ENCODE results near the gene NAT10. TPM values are rescaled to one million over a fixed set of nuclear protein-coding genes. Genes with fewer than 3 reads are reported as not detected.
A peak's percentile ranks its signal among the peaks of the same experiment; 100 is the strongest.

NAT10 gene
- total RNA-seq, 1 experiment from 2014 or later: 75.5 TPM

DNA sequence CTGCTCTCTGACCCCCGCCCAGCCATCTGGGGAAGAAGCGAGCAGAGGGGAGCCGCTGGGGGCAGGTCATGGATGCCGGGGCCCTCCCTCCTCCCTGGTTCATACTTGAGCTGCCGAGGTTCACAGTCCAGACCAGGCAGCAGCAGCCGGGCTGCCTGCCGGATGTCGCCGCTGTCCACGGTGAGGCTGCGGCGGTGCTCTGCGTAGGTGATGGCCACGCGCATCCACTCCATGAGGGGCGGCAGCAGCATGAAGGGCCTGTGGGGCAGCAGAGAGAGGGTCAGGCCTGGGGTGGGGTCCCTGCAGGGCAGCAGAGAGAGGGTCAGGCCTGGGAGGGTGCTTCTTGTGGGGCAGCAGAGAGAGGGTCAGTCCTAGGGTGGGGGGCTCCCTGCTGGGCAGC lies 67.6 kb downstream of the NAT10 start (continued):
- TF ChIP-seq, protein P1, sequence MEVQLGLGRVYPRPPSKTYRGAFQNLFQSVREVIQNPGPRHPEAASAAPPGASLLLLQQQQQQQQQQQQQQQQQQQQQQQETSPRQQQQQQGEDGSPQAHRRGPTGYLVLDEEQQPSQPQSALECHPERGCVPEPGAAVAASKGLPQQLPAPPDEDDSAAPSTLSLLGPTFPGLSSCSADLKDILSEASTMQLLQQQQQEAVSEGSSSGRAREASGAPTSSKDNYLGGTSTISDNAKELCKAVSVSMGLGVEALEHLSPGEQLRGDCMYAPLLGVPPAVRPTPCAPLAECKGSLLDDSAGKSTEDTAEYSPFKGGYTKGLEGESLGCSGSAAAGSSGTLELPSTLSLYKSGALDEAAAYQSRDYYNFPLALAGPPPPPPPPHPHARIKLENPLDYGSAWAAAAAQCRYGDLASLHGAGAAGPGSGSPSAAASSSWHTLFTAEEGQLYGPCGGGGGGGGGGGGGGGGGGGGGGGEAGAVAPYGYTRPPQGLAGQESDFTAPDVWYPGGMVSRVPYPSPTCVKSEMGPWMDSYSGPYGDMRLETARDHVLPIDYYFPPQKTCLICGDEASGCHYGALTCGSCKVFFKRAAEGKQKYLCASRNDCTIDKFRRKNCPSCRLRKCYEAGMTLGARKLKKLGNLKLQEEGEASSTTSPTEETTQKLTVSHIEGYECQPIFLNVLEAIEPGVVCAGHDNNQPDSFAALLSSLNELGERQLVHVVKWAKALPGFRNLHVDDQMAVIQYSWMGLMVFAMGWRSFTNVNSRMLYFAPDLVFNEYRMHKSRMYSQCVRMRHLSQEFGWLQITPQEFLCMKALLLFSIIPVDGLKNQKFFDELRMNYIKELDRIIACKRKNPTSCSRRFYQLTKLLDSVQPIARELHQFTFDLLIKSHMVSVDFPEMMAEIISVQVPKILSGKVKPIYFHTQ (CRISPR knock-in tag; IDR thresholded peaks at IDR 0.05): no peak
- TF ChIP-seq, protein P2, sequence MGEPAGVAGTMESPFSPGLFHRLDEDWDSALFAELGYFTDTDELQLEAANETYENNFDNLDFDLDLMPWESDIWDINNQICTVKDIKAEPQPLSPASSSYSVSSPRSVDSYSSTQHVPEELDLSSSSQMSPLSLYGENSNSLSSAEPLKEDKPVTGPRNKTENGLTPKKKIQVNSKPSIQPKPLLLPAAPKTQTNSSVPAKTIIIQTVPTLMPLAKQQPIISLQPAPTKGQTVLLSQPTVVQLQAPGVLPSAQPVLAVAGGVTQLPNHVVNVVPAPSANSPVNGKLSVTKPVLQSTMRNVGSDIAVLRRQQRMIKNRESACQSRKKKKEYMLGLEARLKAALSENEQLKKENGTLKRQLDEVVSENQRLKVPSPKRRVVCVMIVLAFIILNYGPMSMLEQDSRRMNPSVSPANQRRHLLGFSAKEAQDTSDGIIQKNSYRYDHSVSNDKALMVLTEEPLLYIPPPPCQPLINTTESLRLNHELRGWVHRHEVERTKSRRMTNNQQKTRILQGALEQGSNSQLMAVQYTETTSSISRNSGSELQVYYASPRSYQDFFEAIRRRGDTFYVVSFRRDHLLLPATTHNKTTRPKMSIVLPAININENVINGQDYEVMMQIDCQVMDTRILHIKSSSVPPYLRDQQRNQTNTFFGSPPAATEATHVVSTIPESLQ (CRISPR knock-in tag; IDR thresholded peaks at IDR 0.05): no peak
- TF ChIP-seq, protein P3, sequence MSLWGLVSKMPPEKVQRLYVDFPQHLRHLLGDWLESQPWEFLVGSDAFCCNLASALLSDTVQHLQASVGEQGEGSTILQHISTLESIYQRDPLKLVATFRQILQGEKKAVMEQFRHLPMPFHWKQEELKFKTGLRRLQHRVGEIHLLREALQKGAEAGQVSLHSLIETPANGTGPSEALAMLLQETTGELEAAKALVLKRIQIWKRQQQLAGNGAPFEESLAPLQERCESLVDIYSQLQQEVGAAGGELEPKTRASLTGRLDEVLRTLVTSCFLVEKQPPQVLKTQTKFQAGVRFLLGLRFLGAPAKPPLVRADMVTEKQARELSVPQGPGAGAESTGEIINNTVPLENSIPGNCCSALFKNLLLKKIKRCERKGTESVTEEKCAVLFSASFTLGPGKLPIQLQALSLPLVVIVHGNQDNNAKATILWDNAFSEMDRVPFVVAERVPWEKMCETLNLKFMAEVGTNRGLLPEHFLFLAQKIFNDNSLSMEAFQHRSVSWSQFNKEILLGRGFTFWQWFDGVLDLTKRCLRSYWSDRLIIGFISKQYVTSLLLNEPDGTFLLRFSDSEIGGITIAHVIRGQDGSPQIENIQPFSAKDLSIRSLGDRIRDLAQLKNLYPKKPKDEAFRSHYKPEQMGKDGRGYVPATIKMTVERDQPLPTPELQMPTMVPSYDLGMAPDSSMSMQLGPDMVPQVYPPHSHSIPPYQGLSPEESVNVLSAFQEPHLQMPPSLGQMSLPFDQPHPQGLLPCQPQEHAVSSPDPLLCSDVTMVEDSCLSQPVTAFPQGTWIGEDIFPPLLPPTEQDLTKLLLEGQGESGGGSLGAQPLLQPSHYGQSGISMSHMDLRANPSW (CRISPR knock-in tag; conservative IDR thresholded peaks at IDR 0.05; ENCODE audit: low read depth): no peak
- TF ChIP-seq, protein P4, sequence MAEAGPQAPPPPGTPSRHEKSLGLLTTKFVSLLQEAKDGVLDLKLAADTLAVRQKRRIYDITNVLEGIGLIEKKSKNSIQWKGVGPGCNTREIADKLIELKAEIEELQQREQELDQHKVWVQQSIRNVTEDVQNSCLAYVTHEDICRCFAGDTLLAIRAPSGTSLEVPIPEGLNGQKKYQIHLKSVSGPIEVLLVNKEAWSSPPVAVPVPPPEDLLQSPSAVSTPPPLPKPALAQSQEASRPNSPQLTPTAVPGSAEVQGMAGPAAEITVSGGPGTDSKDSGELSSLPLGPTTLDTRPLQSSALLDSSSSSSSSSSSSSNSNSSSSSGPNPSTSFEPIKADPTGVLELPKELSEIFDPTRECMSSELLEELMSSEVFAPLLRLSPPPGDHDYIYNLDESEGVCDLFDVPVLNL (CRISPR knock-in tag; IDR thresholded peaks at IDR 0.05; ENCODE audit: borderline replicate concordance, low read depth): no peak
- TF ChIP-seq ZBTB21 (CRISPR knock-in tag; IDR thresholded peaks at IDR 0.05; ENCODE audit: borderline replicate concordance) (no peak), SOX15 (CRISPR knock-in tag; IDR thresholded peaks at IDR 0.05) (no peak)

DNA sequence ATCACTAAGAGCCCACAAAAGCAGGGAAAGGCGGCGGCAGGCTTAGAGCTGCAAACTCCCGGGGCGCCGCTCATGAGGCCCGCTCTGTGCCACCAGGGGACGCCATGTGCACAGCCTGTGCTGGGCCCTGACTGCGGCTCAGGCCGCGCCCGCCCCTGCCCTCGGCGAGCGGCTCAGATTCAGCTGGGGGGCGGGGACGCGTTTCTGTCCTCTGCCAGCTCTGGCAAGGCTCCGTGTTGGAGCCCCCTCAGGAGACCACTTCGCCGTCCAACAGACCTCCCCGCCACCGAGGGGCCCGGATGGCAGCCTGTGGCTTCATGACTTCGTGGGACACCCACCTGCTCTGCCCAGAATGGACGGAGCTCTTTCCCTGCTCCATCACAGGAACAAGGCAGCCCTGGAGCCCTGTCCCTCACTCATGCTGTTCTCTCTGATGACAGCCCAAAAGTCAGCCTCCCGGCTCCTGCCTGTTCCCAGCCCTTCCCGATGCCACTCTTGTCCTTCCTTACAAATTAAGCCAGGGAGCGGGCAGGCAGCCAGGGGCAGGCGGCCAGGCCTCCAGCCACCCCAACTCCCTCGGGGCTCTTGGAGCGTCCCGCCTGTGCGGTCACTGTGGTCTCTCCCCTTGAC lies 69.1 kb downstream of the NAT10 start:
- CTCF ChIA-PET: interaction anchor here (0.6 to 5.6 kb wide), 81 partner anchors 8 to 730 kb away, joined by 3 to 236 read pairs (median 5); partner anchors contain the start of genes ABTB2, CAT and ELF5
- POLR2A ChIA-PET: interaction anchor here (0.6 to 1.6 kb wide), 6 partner anchors 12 to 311 kb away, joined by 3 to 33 read pairs (median 4); partner anchors contain the start of gene ABTB2
- H3K4me1 Mint-ChIP-seq: peaks cover 10% of the 10 kb centered on the region; the same call in 1 of the 2 replicates
- no peaks in the 10 kb centered on the region for H3K36me3 Mint-ChIP-seq
- no peaks in the 10 kb centered on the region for H3K9me3 Mint-ChIP-seq
- H3K4me3 Mint-ChIP-seq: peak overlapping the region; percentile 67
- peak; percentile 95 for ATAC-seq
- no peaks in the 10 kb centered on the region for H3K27me3 Mint-ChIP-seq (ENCODE audit: low read depth)
- peak; percentile 92 for DNase-seq (ENCODE audit: low spot score)
- H3K27ac Mint-ChIP-seq: no peak overlapping the region
- TF ChIP-seq, protein P5, sequence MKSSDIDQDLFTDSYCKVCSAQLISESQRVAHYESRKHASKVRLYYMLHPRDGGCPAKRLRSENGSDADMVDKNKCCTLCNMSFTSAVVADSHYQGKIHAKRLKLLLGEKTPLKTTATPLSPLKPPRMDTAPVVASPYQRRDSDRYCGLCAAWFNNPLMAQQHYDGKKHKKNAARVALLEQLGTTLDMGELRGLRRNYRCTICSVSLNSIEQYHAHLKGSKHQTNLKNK (CRISPR knock-in tag; IDR thresholded peaks at IDR 0.05): no peak
- TF ChIP-seq ZNF138 (CRISPR knock-in tag; conservative IDR thresholded peaks at IDR 0.05) (0 out of 2 replicates have a peak, but pooled peaks have one; percentile 30), ZNF121 (CRISPR knock-in tag; IDR thresholded peaks at IDR 0.05) (no peak), KAT7 (CRISPR knock-in tag; IDR thresholded peaks at IDR 0.05; ENCODE audit: borderline replicate concordance) (no peak), TEAD1 (CRISPR knock-in tag; IDR thresholded peaks at IDR 0.05) (no peak; the same call in 1 of the 2 replicates), TP53 (CRISPR knock-in tag; IDR thresholded peaks at IDR 0.05) (peak; percentile 48; the same call in 1 of the 2 replicates)
- TF ChIP-seq, protein P6, sequence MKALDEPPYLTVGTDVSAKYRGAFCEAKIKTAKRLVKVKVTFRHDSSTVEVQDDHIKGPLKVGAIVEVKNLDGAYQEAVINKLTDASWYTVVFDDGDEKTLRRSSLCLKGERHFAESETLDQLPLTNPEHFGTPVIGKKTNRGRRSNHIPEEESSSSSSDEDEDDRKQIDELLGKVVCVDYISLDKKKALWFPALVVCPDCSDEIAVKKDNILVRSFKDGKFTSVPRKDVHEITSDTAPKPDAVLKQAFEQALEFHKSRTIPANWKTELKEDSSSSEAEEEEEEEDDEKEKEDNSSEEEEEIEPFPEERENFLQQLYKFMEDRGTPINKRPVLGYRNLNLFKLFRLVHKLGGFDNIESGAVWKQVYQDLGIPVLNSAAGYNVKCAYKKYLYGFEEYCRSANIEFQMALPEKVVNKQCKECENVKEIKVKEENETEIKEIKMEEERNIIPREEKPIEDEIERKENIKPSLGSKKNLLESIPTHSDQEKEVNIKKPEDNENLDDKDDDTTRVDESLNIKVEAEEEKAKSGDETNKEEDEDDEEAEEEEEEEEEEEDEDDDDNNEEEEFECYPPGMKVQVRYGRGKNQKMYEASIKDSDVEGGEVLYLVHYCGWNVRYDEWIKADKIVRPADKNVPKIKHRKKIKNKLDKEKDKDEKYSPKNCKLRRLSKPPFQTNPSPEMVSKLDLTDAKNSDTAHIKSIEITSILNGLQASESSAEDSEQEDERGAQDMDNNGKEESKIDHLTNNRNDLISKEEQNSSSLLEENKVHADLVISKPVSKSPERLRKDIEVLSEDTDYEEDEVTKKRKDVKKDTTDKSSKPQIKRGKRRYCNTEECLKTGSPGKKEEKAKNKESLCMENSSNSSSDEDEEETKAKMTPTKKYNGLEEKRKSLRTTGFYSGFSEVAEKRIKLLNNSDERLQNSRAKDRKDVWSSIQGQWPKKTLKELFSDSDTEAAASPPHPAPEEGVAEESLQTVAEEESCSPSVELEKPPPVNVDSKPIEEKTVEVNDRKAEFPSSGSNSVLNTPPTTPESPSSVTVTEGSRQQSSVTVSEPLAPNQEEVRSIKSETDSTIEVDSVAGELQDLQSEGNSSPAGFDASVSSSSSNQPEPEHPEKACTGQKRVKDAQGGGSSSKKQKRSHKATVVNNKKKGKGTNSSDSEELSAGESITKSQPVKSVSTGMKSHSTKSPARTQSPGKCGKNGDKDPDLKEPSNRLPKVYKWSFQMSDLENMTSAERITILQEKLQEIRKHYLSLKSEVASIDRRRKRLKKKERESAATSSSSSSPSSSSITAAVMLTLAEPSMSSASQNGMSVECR (CRISPR knock-in tag; IDR thresholded peaks at IDR 0.05; ENCODE audit: borderline replicate concordance): peak; percentile 69; the same call in 1 of the 2 replicates
- TF ChIP-seq, protein P7, sequence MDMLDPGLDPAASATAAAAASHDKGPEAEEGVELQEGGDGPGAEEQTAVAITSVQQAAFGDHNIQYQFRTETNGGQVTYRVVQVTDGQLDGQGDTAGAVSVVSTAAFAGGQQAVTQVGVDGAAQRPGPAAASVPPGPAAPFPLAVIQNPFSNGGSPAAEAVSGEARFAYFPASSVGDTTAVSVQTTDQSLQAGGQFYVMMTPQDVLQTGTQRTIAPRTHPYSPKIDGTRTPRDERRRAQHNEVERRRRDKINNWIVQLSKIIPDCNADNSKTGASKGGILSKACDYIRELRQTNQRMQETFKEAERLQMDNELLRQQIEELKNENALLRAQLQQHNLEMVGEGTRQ (CRISPR knock-in tag; IDR thresholded peaks at IDR 0.05): peak; percentile 28; the same call in 1 of the 2 replicates
- TF ChIP-seq, protein P8, sequence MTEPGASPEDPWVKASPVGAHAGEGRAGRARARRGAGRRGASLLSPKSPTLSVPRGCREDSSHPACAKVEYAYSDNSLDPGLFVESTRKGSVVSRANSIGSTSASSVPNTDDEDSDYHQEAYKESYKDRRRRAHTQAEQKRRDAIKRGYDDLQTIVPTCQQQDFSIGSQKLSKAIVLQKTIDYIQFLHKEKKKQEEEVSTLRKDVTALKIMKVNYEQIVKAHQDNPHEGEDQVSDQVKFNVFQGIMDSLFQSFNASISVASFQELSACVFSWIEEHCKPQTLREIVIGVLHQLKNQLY (CRISPR knock-in tag; IDR thresholded peaks at IDR 0.05): no peak
- TF ChIP-seq, protein P9, sequence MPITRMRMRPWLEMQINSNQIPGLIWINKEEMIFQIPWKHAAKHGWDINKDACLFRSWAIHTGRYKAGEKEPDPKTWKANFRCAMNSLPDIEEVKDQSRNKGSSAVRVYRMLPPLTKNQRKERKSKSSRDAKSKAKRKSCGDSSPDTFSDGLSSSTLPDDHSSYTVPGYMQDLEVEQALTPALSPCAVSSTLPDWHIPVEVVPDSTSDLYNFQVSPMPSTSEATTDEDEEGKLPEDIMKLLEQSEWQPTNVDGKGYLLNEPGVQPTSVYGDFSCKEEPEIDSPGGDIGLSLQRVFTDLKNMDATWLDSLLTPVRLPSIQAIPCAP (CRISPR knock-in tag; IDR thresholded peaks at IDR 0.05): no peak

Data from WTC11 (cell line).